Fibroblast of peridontal ligament (primary cell): ENCODE results near the gene KDM2B.

Experiments used
- DNase-seq: peaks from one replicate; pipeline ENCODE4 v3.0.0-alpha.2; 2010; ENCODE audit errors: extremely low read depth

The KDM2B gene

GRCh38 chr12:121461048-121461447 is 119.8 kb downstream of the KDM2B start:
- no peak for DNase-seq

- DNase-seq = no peak
These were observed 124.3 kb downstream of the KDM2B start for GRCh38 chr12:121456551-121456950.

GRCh38 chr12:121455766-121456420 is 124.9 kb downstream of the KDM2B start:
- DNase-seq = no peak

- no peak for DNase-seq
These were observed 125.9 kb downstream of the KDM2B start for GRCh38 chr12:121454921-121455320.

- no peak for DNase-seq
These were observed 127.2 kb downstream of the KDM2B start for GRCh38 chr12:121453629-121454028.

GRCh38 chr12:121452985-121453360 is 127.8 kb downstream of the KDM2B start:
- DNase-seq = no peak

- DNase-seq = no peak
These were observed 128.4 kb downstream of the KDM2B start for GRCh38 chr12:121452340-121452984.

- peak; percentile 78 for DNase-seq
These were observed 128.9 kb downstream of the KDM2B start for GRCh38 chr12:121451961-121452339.

- no peak for DNase-seq
These were observed 132.0 kb downstream of the KDM2B start for GRCh38 chr12:121448771-121449315.

- DNase-seq = peak; percentile 10
These were observed 134.1 kb downstream of the KDM2B start for GRCh38 chr12:121446750-121447149.

- no peak for DNase-seq
These were observed 136.0 kb downstream of the KDM2B start for GRCh38 chr12:121444842-121445202.

- no peak for DNase-seq
These were observed 136.6 kb downstream of the KDM2B start for GRCh38 chr12:121443911-121444841.

- peak; percentile 68 for DNase-seq
These were observed 137.5 kb downstream of the KDM2B start for GRCh38 chr12:121443193-121443870.

GRCh38 chr12:121442028-121442948 is 138.5 kb downstream of the KDM2B start:
- no peak for DNase-seq

- DNase-seq = peak; percentile 8
These were observed 139.3 kb downstream of the KDM2B start for GRCh38 chr12:121441555-121441954.

GRCh38 chr12:121440768-121441167 is 140.1 kb downstream of the KDM2B start:
- DNase-seq = no peak

GRCh38 chr12:121439715-121440114 is 141.1 kb downstream of the KDM2B start:
- DNase-seq = no peak

- no peak for DNase-seq
These were observed 141.9 kb downstream of the KDM2B start for GRCh38 chr12:121438905-121439304.

GRCh38 chr12:121436706-121437105 is 144.1 kb downstream of the KDM2B start:
- no peak for DNase-seq

- no peak for DNase-seq
These were observed 147.9 kb downstream of the KDM2B start for GRCh38 chr12:121432740-121433480.
